Liver (tissue), 3 donors: Measurements from ENCODE around the gene FIBCD1.

Experiments
- ATF3 ChIP-seq: IDR thresholded peaks from 2 replicates; pipeline ENCODE4 v1.6.1; 2016; ENCODE audit warnings: antibody characterized with exemption
- CTCF ChIP-seq: fragments of 150-350 bp; IDR thresholded peaks from 2 replicates; pipeline ENCODE4 v1.5.1; 2017; ENCODE audit warnings: improper control_type of control experiment, low read depth, low read length; ENCODE audit not compliant: missing input control
- GABPA ChIP-seq, 2 donors: IDR thresholded peaks in 1 of 2; conservative IDR thresholded peaks in 1 of 2; 2 replicates each; pipeline ENCODE4 v1.6.1; 2016; ENCODE audit warnings: antibody characterized with exemption in 2 of 2, mild to moderate bottlenecking in 1 of 2, moderate library complexity in 1 of 2
- RAD21 ChIP-seq, 2 donors: IDR thresholded peaks; 2 replicates each; pipeline ENCODE4 v1.6.1; 2016; ENCODE audit warnings: antibody characterized with exemption in 2 of 2, mild to moderate bottlenecking in 2 of 2
- RXRA ChIP-seq, 2 donors: IDR thresholded peaks; 2 replicates each; pipeline ENCODE4 v1.6.1; 2017 to 2018; ENCODE audit warnings: antibody characterized with exemption in 2 of 2, mild to moderate bottlenecking in 1 of 2
- TAF1 ChIP-seq: conservative IDR thresholded peaks from 2 replicates; pipeline ENCODE4 v1.6.1; 2016; ENCODE audit warnings: antibody characterized with exemption, mild to moderate bottlenecking
- YY1 ChIP-seq: IDR thresholded peaks from 2 replicates; pipeline ENCODE4 v1.6.1; 2016; ENCODE audit warnings: antibody characterized with exemption, mild to moderate bottlenecking
- donor health status: healthy.
- donor health status: healthy.

GRCh38 chr9:130957451-130958203, 18.6 kb upstream of the FIBCD1 start:
- no peak for TF ChIP-seq CTCF
- TF ChIP-seq RAD21 (IDR thresholded peaks at IDR 0.05): no peak
- TF ChIP-seq GABPA (IDR thresholded peaks at IDR 0.05 in 1 of 2, conservative IDR thresholded peaks at IDR 0.05 in 1 of 2): no peak
- TF ChIP-seq YY1: no peak
- no peak for TF ChIP-seq TAF1
- no peak for TF ChIP-seq RXRA (IDR thresholded peaks at IDR 0.05)
- TF ChIP-seq ATF3: no peak
